EL (cell line): Measurements from ENCODE around the gene CRACR2A.

ENCODE experiments used
- DNase-seq: peaks from one replicate; pipeline ENCODE4 v3.0.0-alpha.2; 2016

The CRACR2A gene

GRCh38 chr12:3594966-3595365 lies 157.9 kb downstream of the CRACR2A start:
- DNase-seq: no peak

GRCh38 chr12:3593906-3594483 lies 158.9 kb downstream of the CRACR2A start:
- no peak for DNase-seq

- no peak for DNase-seq
Observed at GRCh38 chr12:3592856-3593625, 159.9 kb downstream of the CRACR2A start.

- DNase-seq: no peak
Observed at GRCh38 chr12:3589745-3590144, 163.2 kb downstream of the CRACR2A start.

GRCh38 chr12:3587402-3588013 lies 165.4 kb downstream of the CRACR2A start:
- no peak for DNase-seq

GRCh38 chr12:3583656-3584334 lies 169.1 kb downstream of the CRACR2A start:
- DNase-seq: no peak

GRCh38 chr12:3580094-3580749 lies 172.7 kb downstream of the CRACR2A start:
- DNase-seq: no peak

GRCh38 chr12:3579446-3580093 lies 173.3 kb downstream of the CRACR2A start:
- DNase-seq: no peak

- no peak for DNase-seq
Observed at GRCh38 chr12:3578557-3578956, 174.4 kb downstream of the CRACR2A start.

GRCh38 chr12:3576891-3577290 lies 176.0 kb downstream of the CRACR2A start:
- no peak for DNase-seq

- no peak for DNase-seq
Observed at GRCh38 chr12:3574986-3575385, 177.9 kb downstream of the CRACR2A start.

GRCh38 chr12:3572560-3572959 lies 180.3 kb downstream of the CRACR2A start:
- no peak for DNase-seq

GRCh38 chr12:3571724-3572123 lies 181.2 kb downstream of the CRACR2A start:
- DNase-seq: no peak

- DNase-seq: no peak
Observed at GRCh38 chr12:3571323-3571722, 181.6 kb downstream of the CRACR2A start.

GRCh38 chr12:3568695-3569094 lies 184.2 kb downstream of the CRACR2A start:
- DNase-seq: no peak

GRCh38 chr12:3565985-3566384 lies 186.9 kb downstream of the CRACR2A start:
- no peak for DNase-seq
